Measurements from ENCODE around the gene NCKAP5. TPM values are rescaled to one million over a fixed set of nuclear protein-coding genes. Genes with fewer than 3 reads are reported as not detected.

Gene NCKAP5
- total and polyA plus RNA-seq, 4 donors = 2.3 to 20.2 (median 8.1) TPM

DNA sequence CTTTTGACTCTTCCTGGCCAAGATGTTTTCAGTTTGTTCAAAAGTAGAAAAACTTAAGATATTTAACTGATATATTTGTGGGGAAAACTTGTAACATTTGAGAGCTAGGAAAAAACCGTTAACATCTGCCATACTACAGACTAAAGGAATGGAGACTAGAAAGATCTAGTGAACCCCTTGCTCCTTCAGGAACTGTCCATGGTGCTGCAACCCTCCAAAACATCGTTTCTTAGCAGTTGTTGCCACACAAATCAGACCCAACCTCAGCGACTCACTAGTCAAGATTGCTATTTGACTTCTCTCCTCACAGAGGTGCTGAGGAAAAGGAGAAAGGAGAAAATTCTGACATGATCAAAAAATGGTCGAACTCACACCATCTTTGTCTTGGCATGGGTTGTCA, 504.5 kb downstream of the NCKAP5 start:
- no peak overlapping the region for H3K27ac ChIP-seq (ENCODE audit: low read depth in 1 of 2, low read length in 1 of 2)

DNA sequence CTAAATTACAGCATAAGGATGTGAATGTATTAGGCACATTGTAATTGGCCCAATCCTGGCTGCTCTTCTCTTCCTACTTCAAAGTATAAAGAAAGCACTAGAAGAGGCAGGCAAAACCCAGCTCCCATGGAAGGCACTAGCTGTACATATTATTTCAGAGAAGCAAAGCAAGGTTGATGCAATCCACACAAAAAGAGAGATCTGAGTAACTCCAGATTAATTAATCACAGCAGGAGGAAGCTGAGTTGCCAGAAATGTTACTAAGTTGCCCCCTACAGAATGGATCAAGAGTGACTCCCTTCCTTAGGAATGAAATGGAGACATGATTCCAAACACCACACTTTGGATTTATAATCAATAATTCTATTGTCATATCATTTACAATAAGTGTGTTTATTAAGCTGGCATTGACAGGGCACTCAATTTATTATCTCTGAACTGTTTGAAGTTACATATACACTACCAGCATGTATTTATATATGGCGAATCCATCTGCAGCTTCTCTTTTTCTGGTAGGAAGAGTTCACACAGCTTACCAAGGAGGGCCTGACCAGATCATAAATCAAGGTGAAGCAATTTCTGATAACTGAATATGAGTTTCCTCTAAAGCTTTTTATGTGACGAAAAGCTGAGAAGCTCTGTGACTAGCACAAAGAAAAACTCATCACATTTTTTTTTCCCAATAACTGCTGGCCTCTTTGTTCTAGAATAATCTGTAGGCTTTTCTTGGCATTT, 505.2 kb downstream of the NCKAP5 start:
- no peaks in the 10 kb centered on the region for H3K27me3 ChIP-seq (ENCODE audit: control insufficient read depth in 3 of 3, insufficient read depth in 3 of 3, low read length in 2 of 3)

More for the DNA sequence above, 504.5 kb downstream of the NCKAP5 start:
- Histone ChIP-seq H3K9ac (ENCODE audit: insufficient read depth in 1 of 2, low read length in 2 of 2) (no peak overlapping the region), H3K9me3 (ENCODE audit: control insufficient read depth in 4 of 4, insufficient read depth in 3 of 4, low read length in 3 of 4) (no peaks in the 10 kb centered on the region), H3K27me3 (ENCODE audit: control insufficient read depth in 3 of 3, insufficient read depth in 3 of 3, low read length in 2 of 3) (no peaks in the 10 kb centered on the region), H3K4me3 (no peak overlapping the region), H3K36me3 (ENCODE audit: control insufficient read depth in 4 of 4, insufficient read depth in 4 of 4, low read length in 4 of 4) (no peaks in the 10 kb centered on the region), H3K4me1 (ENCODE audit: control insufficient read depth in 5 of 5, insufficient read depth in 5 of 5, low read length in 5 of 5) (no peaks in the 10 kb centered on the region)
- TF ChIP-seq CTCF (IDR thresholded peaks at IDR 0.05; ENCODE audit: control extremely low read depth, extremely low read depth) = no peak
- 23 to 31% methylated on average over 4 of the region's 4 CpGs for WGBS, 2 donors
- DNase-seq (peak; percentile 64 to 88 (median 74)), ATAC-seq (ENCODE audit: insufficient read depth, low FRiP score) (no peak)

DNA sequence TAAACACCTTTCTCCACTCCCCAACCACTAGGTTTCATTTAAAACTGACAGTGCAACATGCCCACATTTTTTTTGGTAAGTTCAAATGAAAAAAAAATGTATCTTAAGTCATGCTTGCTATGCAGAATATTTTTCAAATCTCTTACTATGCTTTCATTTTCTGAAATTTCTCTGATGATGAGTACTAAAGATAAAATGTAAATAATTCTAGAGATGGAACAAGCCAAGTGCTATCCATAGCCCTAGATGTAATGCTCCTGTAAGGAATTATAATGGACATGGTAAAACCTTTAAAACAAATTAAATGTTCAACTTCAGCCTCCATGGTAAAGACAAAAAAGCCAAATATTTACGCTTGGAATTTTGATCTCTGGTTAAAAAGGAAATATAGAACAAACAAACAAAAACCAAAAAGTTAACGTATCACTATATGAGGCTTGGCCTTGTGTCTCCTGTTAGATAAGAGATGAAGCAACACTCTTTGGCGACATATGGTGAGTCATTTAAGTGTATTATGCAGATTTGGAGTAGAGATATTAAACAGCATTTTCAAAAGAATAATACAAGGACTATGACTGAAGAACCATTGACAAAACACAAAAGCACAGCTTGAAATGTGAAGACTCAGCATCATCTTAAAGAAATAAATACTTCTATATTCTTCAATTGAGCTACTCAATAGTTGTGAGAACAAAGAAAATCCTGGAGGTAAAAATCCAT, 506.2 kb downstream of the NCKAP5 start:
- H3K4me1 ChIP-seq (ENCODE audit: control insufficient read depth in 5 of 5, insufficient read depth in 5 of 5, low read length in 5 of 5) = no peaks in the 10 kb centered on the region
- ATAC-seq (ENCODE audit: insufficient read depth, low FRiP score) (no peak), DNase-seq (no peak)
- no peaks in the 10 kb centered on the region for H3K9me3 ChIP-seq (ENCODE audit: control insufficient read depth in 4 of 4, insufficient read depth in 3 of 4, low read length in 3 of 4)
- H3K27me3 ChIP-seq (ENCODE audit: control insufficient read depth in 3 of 3, insufficient read depth in 3 of 3, low read length in 2 of 3) = no peaks in the 10 kb centered on the region
- no peak overlapping the region for H3K9ac ChIP-seq (ENCODE audit: insufficient read depth in 1 of 2, low read length in 2 of 2)
- no peak overlapping the region for H3K27ac ChIP-seq (ENCODE audit: low read depth in 1 of 2, low read length in 1 of 2)
- WGBS, 2 donors = 79 to 80% methylated on average over 3 of the region's 3 CpGs
- H3K36me3 ChIP-seq (ENCODE audit: control insufficient read depth in 4 of 4, insufficient read depth in 4 of 4, low read length in 4 of 4) = no peaks in the 10 kb centered on the region
- TF ChIP-seq CTCF (IDR thresholded peaks at IDR 0.05; ENCODE audit: control extremely low read depth, extremely low read depth) = no peak
- no peak overlapping the region for H3K4me3 ChIP-seq

More for the DNA sequence above, 505.2 kb downstream of the NCKAP5 start:
- no peak overlapping the region for H3K9ac ChIP-seq (ENCODE audit: insufficient read depth in 1 of 2, low read length in 2 of 2)
- WGBS, 2 donors = 78 to 84% methylated on average over 2 of the region's 2 CpGs
- H3K9me3 ChIP-seq (ENCODE audit: control insufficient read depth in 4 of 4, insufficient read depth in 3 of 4, low read length in 3 of 4) = no peaks in the 10 kb centered on the region
- H3K36me3 ChIP-seq (ENCODE audit: control insufficient read depth in 4 of 4, insufficient read depth in 4 of 4, low read length in 4 of 4) = no peaks in the 10 kb centered on the region
- ATAC-seq (ENCODE audit: insufficient read depth, low FRiP score) (no peak), DNase-seq (no peak)
- TF ChIP-seq CTCF (IDR thresholded peaks at IDR 0.05; ENCODE audit: control extremely low read depth, extremely low read depth) = no peak
- no peak overlapping the region for H3K27ac ChIP-seq (ENCODE audit: low read depth in 1 of 2, low read length in 1 of 2)
- no peak overlapping the region for H3K4me3 ChIP-seq
- no peaks in the 10 kb centered on the region for H3K4me1 ChIP-seq (ENCODE audit: control insufficient read depth in 5 of 5, insufficient read depth in 5 of 5, low read length in 5 of 5)

Measured in lung (tissue), 12 donors.